MCF 10A (cell line): ENCODE results near the gene POFUT2. TPM values are rescaled to one million over a fixed set of nuclear protein-coding genes. Genes with fewer than 3 reads are reported as not detected.
A peak's percentile ranks its signal among the peaks of the same experiment; 100 is the strongest.

Experiments
- BruUV-seq: library from RNA; stranded (reverse); fragments of 400-500 nt; replicated peaks from 2 replicates; lab custom pipeline; 2021; lab: Mats Ljungman, UMichigan
- CTCF ChIA-PET: fragments of 300-600 bp; sonication (Branson Sonifier 250); formaldehyde crosslinking; extraction: SDS; loops from one replicate; lab custom pipeline; 2021; ENCODE audit warnings: antibody characterized with exemption, inconsistent platforms; lab: Yijun Ruan, JAX
- POLR2A ChIA-PET: fragments of 300-600, 350-650 bp; sonication (Branson Sonifier 250); formaldehyde crosslinking; extraction: SDS; loops from one replicate; lab custom pipeline; 2020; ENCODE audit warnings: antibody characterized with exemption, inconsistent platforms; lab: Yijun Ruan, JAX
- DNase-seq: peaks from one replicate; pipeline ENCODE4 v3.0.0-alpha.2; 2018; ENCODE audit not compliant: unreplicated experiment
- H3K27ac Mint-ChIP-seq: one replicate; pipeline ENCODE4 v1.8.0; 2022; ENCODE audit warnings: mild to moderate bottlenecking, low read depth, mixed read lengths; ENCODE audit not compliant: unreplicated experiment
- H3K27me3 Mint-ChIP-seq: one replicate; pipeline ENCODE4 v1.8.0; 2022; ENCODE audit warnings: mixed read lengths; ENCODE audit not compliant: insufficient read depth, unreplicated experiment
- H3K36me3 Mint-ChIP-seq: one replicate; pipeline ENCODE4 v1.8.0; 2022; ENCODE audit warnings: mild to moderate bottlenecking, moderate library complexity, mixed read lengths; ENCODE audit not compliant: insufficient read depth, unreplicated experiment
- H3K4me1 Mint-ChIP-seq: one replicate; pipeline ENCODE4 v1.8.0; 2022; ENCODE audit warnings: mixed read lengths; ENCODE audit not compliant: insufficient read depth, unreplicated experiment
- H3K4me3 Mint-ChIP-seq: one replicate; pipeline ENCODE4 v1.8.0; 2022; ENCODE audit warnings: mild to moderate bottlenecking, moderate library complexity, mixed read lengths; ENCODE audit not compliant: unreplicated experiment
- H3K9me3 Mint-ChIP-seq: one replicate; pipeline ENCODE4 v1.8.0; 2022; ENCODE audit warnings: mixed read lengths; ENCODE audit not compliant: unreplicated experiment
- intact Hi-C: fragments of 100-400 bp; cut with micrococcal nuclease; formaldehyde crosslinking; loops from 2 replicates; pipeline ENCODE4 v1.14.1; 2022
- total RNA-seq: library from RNA; stranded (reverse); gene quantifications from 2 replicates; pipeline ENCODE4 v1.2.3, GENCODE V29; 2022
- TF ChIP-seq, protein P1 (sequence below): fragments of 200-600 bp; IDR thresholded peaks from one replicate; pipeline ENCODE4 v1.8.0; 2022; ENCODE audit warnings: antibody characterized with exemption, mild to moderate bottlenecking; ENCODE audit not compliant: unreplicated experiment

Gene POFUT2
- total RNA-seq, 1 experiment from 2014 or later = 25.2 TPM

DNA sequence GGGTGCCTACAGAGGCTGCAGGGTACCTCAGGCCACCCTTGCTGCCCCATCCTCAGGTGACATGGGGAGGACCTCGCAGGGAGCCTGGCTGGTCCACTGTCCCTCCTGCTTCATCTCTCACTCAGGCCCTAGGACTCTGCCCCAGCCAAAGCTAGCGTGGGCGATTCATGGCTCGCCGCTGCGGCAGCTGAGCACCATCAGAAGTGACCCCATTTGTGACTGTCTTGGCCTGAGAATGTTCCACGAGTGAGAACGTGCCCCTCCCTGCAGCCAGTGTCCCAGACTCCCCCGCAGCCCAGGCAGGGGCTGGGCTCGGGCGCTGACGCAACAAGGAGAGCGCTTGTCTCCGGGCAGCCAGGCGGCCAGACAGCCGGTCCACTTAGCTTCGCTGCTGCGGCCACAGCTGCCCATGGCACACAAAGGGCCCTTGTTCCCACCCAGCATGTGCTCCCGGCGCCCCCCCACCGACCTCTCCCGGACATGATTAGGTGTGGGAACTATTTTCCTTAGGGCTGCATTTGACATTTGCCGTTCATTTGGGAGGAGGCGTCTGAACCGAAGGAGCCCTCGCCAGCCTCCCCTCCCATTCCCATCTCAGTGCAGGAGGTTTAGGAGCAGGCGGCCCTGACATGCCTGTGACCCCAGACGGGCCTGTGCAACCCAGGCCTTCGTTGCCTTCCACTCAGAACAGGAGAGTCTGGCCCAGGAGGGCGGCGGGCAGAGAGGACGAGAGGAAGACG, 19.3 kb upstream of the POFUT2 start:
- H3K9me3 Mint-ChIP-seq = peaks cover 7% of the 10 kb centered on the region
- intact Hi-C loops = loop anchor here (5.0 kb wide), 1 partner anchor 130 kb away; no protein-coding TSS in a partner anchor
- no peaks in the 10 kb centered on the region for H3K36me3 Mint-ChIP-seq
- ChIA-PET POLR2A (interaction anchor here (0.7 to 1.1 kb wide), 2 partner anchors 11 to 30 kb away, joined by 3 read pairs; no protein-coding TSS in a partner anchor), CTCF (interaction anchor here (1.1 kb wide), 1 partner anchor 14 kb away, joined by 3 read pairs; no protein-coding TSS in a partner anchor)
- H3K4me1 Mint-ChIP-seq = peaks cover 19% of the 10 kb centered on the region
- no peak overlapping the region for H3K4me3 Mint-ChIP-seq
- peaks cover 22% of the 10 kb centered on the region for H3K27me3 Mint-ChIP-seq
- H3K27ac Mint-ChIP-seq = no peak overlapping the region
- BruUV-seq = no TSS peak
- DNase-seq = peak; percentile 27
- TF ChIP-seq, protein P1, sequence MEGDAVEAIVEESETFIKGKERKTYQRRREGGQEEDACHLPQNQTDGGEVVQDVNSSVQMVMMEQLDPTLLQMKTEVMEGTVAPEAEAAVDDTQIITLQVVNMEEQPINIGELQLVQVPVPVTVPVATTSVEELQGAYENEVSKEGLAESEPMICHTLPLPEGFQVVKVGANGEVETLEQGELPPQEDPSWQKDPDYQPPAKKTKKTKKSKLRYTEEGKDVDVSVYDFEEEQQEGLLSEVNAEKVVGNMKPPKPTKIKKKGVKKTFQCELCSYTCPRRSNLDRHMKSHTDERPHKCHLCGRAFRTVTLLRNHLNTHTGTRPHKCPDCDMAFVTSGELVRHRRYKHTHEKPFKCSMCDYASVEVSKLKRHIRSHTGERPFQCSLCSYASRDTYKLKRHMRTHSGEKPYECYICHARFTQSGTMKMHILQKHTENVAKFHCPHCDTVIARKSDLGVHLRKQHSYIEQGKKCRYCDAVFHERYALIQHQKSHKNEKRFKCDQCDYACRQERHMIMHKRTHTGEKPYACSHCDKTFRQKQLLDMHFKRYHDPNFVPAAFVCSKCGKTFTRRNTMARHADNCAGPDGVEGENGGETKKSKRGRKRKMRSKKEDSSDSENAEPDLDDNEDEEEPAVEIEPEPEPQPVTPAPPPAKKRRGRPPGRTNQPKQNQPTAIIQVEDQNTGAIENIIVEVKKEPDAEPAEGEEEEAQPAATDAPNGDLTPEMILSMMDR = no peak

- CTCF ChIA-PET = interaction anchor here (0.6 to 1.1 kb wide), 2 partner anchors 13 to 164 kb away, joined by 3 read pairs; no protein-coding TSS in a partner anchor
- BruUV-seq = no TSS peak
- no peak for DNase-seq
- Mint-ChIP-seq H3K36me3 (no peaks in the 10 kb centered on the region), H3K27ac (no peak overlapping the region), H3K4me3 (no peak overlapping the region), H3K4me1 (peaks cover 19% of the 10 kb centered on the region), H3K9me3 (peaks cover 2% of the 10 kb centered on the region), H3K27me3 (peaks cover 16% of the 10 kb centered on the region)
- POLR2A ChIA-PET = interaction anchor here (1.1 kb wide), 1 partner anchor 11 kb away, joined by 3 read pairs; no protein-coding TSS in a partner anchor
- intact Hi-C loops = loop anchor here (5.0 kb wide), 1 partner anchor 131 kb away; no protein-coding TSS in a partner anchor
- TF ChIP-seq, protein P1 = no peak
Observed at GRCh38 chr21:45306453-45306831, 18.7 kb upstream of the POFUT2 start.

GRCh38 chr21:45305836-45306235, 18.1 kb upstream of the POFUT2 start:
- no peak overlapping the region for H3K27ac Mint-ChIP-seq
- no TSS peak for BruUV-seq
- no peaks in the 10 kb centered on the region for H3K36me3 Mint-ChIP-seq
- intact Hi-C loops = loop anchor here (5.0 kb wide), 1 partner anchor 131 kb away; no protein-coding TSS in a partner anchor
- POLR2A ChIA-PET = no interaction called here
- no peaks in the 10 kb centered on the region for H3K9me3 Mint-ChIP-seq
- H3K4me3 Mint-ChIP-seq = no peak overlapping the region
- DNase-seq = no peak
- peaks cover 10% of the 10 kb centered on the region for H3K27me3 Mint-ChIP-seq
- TF ChIP-seq, protein P1 = no peak
- peaks cover 19% of the 10 kb centered on the region for H3K4me1 Mint-ChIP-seq
- CTCF ChIA-PET = interaction anchor here (0.6 kb wide), 2 partner anchors 14 to 165 kb away, joined by 3 read pairs; no protein-coding TSS in a partner anchor

GRCh38 chr21:45304945-45305344, 17.2 kb upstream of the POFUT2 start:
- H3K4me3 Mint-ChIP-seq = no peak overlapping the region
- ChIA-PET POLR2A (no interaction called here), CTCF (interaction anchor here (0.6 kb wide), 1 partner anchor 315 kb away, joined by 3 read pairs; no protein-coding TSS in a partner anchor)
- peaks cover 10% of the 10 kb centered on the region for H3K27me3 Mint-ChIP-seq
- no peaks in the 10 kb centered on the region for H3K9me3 Mint-ChIP-seq
- peaks cover 3% of the 10 kb centered on the region for H3K36me3 Mint-ChIP-seq
- no TSS peak for BruUV-seq
- intact Hi-C loops = loop anchor here (5.0 kb wide), 1 partner anchor 132 kb away; no protein-coding TSS in a partner anchor
- H3K27ac Mint-ChIP-seq = no peak overlapping the region
- peaks cover 19% of the 10 kb centered on the region for H3K4me1 Mint-ChIP-seq
- no peak for DNase-seq
- TF ChIP-seq, protein P1 = no peak
